NT2/D1 (cell line): ENCODE data around the gene AFF3.

Experiments used
- SUZ12 ChIP-seq: IDR thresholded peaks from 2 replicates; pipeline ENCODE4 v1.6.1; 2011; ENCODE audit not compliant: insufficient read length, insufficient read depth; ENCODE audit errors: extremely low read depth
- ZNF274 ChIP-seq: IDR thresholded peaks from 2 replicates; pipeline ENCODE4 v1.6.1; 2011; ENCODE audit warnings: mild to moderate bottlenecking, low read depth, low read length

DNA sequence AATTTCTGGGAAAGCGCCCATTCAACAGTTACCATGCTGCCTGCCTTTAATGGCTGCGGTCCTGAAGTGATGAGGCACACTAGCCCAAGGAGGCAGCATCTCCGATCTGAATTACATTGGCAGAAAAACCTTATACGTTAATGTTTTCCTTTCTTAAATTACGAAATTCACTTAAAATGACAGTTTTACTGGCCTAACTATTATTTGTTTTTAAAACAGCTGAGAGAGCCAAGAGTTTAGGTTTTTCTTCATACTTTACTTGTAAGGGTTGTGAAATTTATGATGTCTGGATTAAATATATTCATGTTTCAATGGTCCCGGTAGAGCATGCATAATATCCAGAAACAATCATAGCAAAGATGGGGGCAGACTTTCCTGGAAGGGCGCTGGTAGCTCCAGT lies 537.4 kb downstream of the AFF3 start:
- TF ChIP-seq SUZ12 (no peak), ZNF274 (no peak)
